Liver (tissue), 9 donors: Measurements from ENCODE around the gene UTS2R. TPM values are rescaled to one million over a fixed set of nuclear protein-coding genes. Genes with fewer than 3 reads are reported as not detected.

Experiments
- DNase-seq: peaks from one replicate; pipeline ENCODE4 v3.0.0-alpha.2; 2017; ENCODE audit warnings: low spot score
- H3K27ac ChIP-seq, 2 donors: one replicate each; pipeline ENCODE4 v1.7.0; 2013; ENCODE audit warnings: inconsistent platforms in 2 of 2, low read length in 2 of 2, control low read depth in 1 of 2, low read depth in 1 of 2, mild to moderate bottlenecking in 1 of 2
- H3K27me3 ChIP-seq, 4 donors: one replicate each; pipeline versions ENCODE4 v1.6.1 to v1.7.0; 2013; ENCODE audit warnings: low read length in 3 of 4, inconsistent platforms in 1 of 4, mild to moderate bottlenecking in 1 of 4, moderate library complexity in 1 of 4; ENCODE audit not compliant: control insufficient read depth in 4 of 4, insufficient read depth in 4 of 4
- H3K36me3 ChIP-seq, 4 donors: one replicate each; pipeline versions ENCODE4 v1.6.1 to v1.7.0; 2013; ENCODE audit warnings: low read length in 3 of 4, mild to moderate bottlenecking in 3 of 4, low read depth in 1 of 4, moderate library complexity in 1 of 4; ENCODE audit not compliant: control insufficient read depth in 4 of 4, insufficient read depth in 3 of 4
- H3K4me1 ChIP-seq, 4 donors: one replicate each; pipeline versions ENCODE4 v1.6.1 to v1.7.0; 2013; ENCODE audit warnings: low read length in 3 of 4, mild to moderate bottlenecking in 3 of 4, moderate library complexity in 1 of 4; ENCODE audit not compliant: control insufficient read depth in 4 of 4, insufficient read depth in 4 of 4
- H3K4me3 ChIP-seq, 3 donors: one replicate each; pipeline versions ENCODE4 v1.6.1 to v1.7.0; 2013; ENCODE audit warnings: low read length in 3 of 3, control low read depth in 1 of 3, low read depth in 1 of 3, mild to moderate bottlenecking in 1 of 3
- H3K9ac ChIP-seq, 2 donors: one replicate each; pipeline ENCODE4 v1.7.0; 2013; ENCODE audit warnings: low read length in 2 of 2, mild to moderate bottlenecking in 2 of 2, moderate library complexity in 2 of 2, control low read depth in 1 of 2, low read depth in 1 of 2
- H3K9me3 ChIP-seq, 4 donors: one replicate each; pipeline versions ENCODE4 v1.6.1 to v1.7.0; 2013; ENCODE audit warnings: low read length in 3 of 4; ENCODE audit not compliant: control insufficient read depth in 4 of 4
- ATF3 ChIP-seq: IDR thresholded peaks from 2 replicates; pipeline ENCODE4 v1.6.1; 2016; ENCODE audit warnings: antibody characterized with exemption
- CTCF ChIP-seq: fragments of 150-350 bp; IDR thresholded peaks from 2 replicates; pipeline ENCODE4 v1.5.1; 2017; ENCODE audit warnings: improper control_type of control experiment, low read depth, low read length; ENCODE audit not compliant: missing input control
- EGR1 ChIP-seq, 2 donors: IDR thresholded peaks; 2 replicates each; pipeline ENCODE4 v1.6.1; 2016 to 2018; ENCODE audit warnings: antibody characterized with exemption in 2 of 2, low read depth in 2 of 2
- FOXA1 ChIP-seq: IDR thresholded peaks from 2 replicates; pipeline ENCODE4 v1.6.1; 2016; ENCODE audit warnings: antibody characterized with exemption
- FOXA2 ChIP-seq: IDR thresholded peaks from 2 replicates; pipeline ENCODE4 v1.6.1; 2016; ENCODE audit warnings: antibody characterized with exemption
- GABPA ChIP-seq, 2 donors: IDR thresholded peaks in 1 of 2; conservative IDR thresholded peaks in 1 of 2; 2 replicates each; pipeline ENCODE4 v1.6.1; 2016; ENCODE audit warnings: antibody characterized with exemption in 2 of 2, mild to moderate bottlenecking in 1 of 2, moderate library complexity in 1 of 2
- HNF4A ChIP-seq, 2 donors: conservative IDR thresholded peaks; 2 replicates each; pipeline ENCODE4 v1.6.1; 2016; ENCODE audit warnings: antibody characterized with exemption in 2 of 2, mild to moderate bottlenecking in 2 of 2
- HNF4G ChIP-seq: IDR thresholded peaks from 2 replicates; pipeline ENCODE4 v1.6.1; 2016; ENCODE audit warnings: antibody characterized with exemption
- JUND ChIP-seq, 2 donors: IDR thresholded peaks; 2 replicates each; pipeline ENCODE4 v1.6.1; 2016; ENCODE audit warnings: antibody characterized with exemption in 2 of 2
- MAX ChIP-seq: IDR thresholded peaks from 2 replicates; pipeline ENCODE4 v1.6.1; 2016; ENCODE audit warnings: antibody characterized with exemption
- NR2F2 ChIP-seq: IDR thresholded peaks from 2 replicates; pipeline ENCODE4 v1.6.1; 2016; ENCODE audit warnings: antibody characterized with exemption
- RAD21 ChIP-seq, 2 donors: IDR thresholded peaks; 2 replicates each; pipeline ENCODE4 v1.6.1; 2016; ENCODE audit warnings: antibody characterized with exemption in 2 of 2, mild to moderate bottlenecking in 2 of 2
- RXRA ChIP-seq, 2 donors: IDR thresholded peaks; 2 replicates each; pipeline ENCODE4 v1.6.1; 2017 to 2018; ENCODE audit warnings: antibody characterized with exemption in 2 of 2, mild to moderate bottlenecking in 1 of 2
- SP1 ChIP-seq: IDR thresholded peaks from 2 replicates; pipeline ENCODE4 v1.6.1; 2018; ENCODE audit warnings: antibody characterized with exemption, mild to moderate bottlenecking
- TAF1 ChIP-seq: conservative IDR thresholded peaks from 2 replicates; pipeline ENCODE4 v1.6.1; 2016; ENCODE audit warnings: antibody characterized with exemption, mild to moderate bottlenecking
- WGBS: extraction: QIAGEN DNeasy Blood & Tissue Kit; methylation state at CpG from one replicate; pipeline ENCODE4 v1.1.7; 2013; 5-methylcytosine and 5-hydroxymethylcytosine counted together
- polyA plus RNA-seq, 2 donors: library from polyadenylated mRNA; stranded (reverse) in 1 of 2; unstranded in 1 of 2; fragments of 200-250 nt in 1 of 2; fragments of >200 nt in 1 of 2; fragmentation: Nextera tagmentation in 1 of 2; extraction: Ambion mirVana in 1 of 2; gene quantifications; one replicate each; pipeline versions ENCODE4 v1.2.1 to v1.2.3, GENCODE V29; 2013 to 2015
- total RNA-seq, 2 donors: library from RNA; depleted of rRNA; stranded (reverse); fragments of >200 nt; gene quantifications; one replicate each; pipeline ENCODE4 v1.2.3, GENCODE V29; 2014
- TF ChIP-seq, protein P1 (sequence below): IDR thresholded peaks from 2 replicates; pipeline ENCODE4 v1.6.1; 2016; ENCODE audit warnings: antibody characterized with exemption, mild to moderate bottlenecking
- donor health status: healthy.
- donor health status: healthy.
- donor health status: healthy.
- donor health status: healthy.
- donor health status: healthy.

The UTS2R gene
- total and polyA plus RNA-seq, 4 donors: not detected

GRCh38 chr17:82349287-82349701 lies 22.3 kb upstream of the UTS2R start:
- Histone ChIP-seq H3K27ac (no peak overlapping the region), H3K36me3 (no peaks in the 10 kb centered on the region), H3K27me3 (no peaks in the 10 kb centered on the region), H3K4me3 (no peak overlapping the region), H3K9ac (no peak overlapping the region), H3K9me3 (no peaks in the 10 kb centered on the region), H3K4me1 (peaks cover 0 to 4% (median 2%) of the 10 kb centered on the region in 4 donors)
- no peak for TF ChIP-seq TAF1
- TF ChIP-seq NR2F2: no peak
- no peak for TF ChIP-seq GABPA (IDR thresholded peaks at IDR 0.05 in 1 of 2, conservative IDR thresholded peaks at IDR 0.05 in 1 of 2)
- TF ChIP-seq SP1: no peak
- no peak for TF ChIP-seq CTCF
- WGBS: 73% methylated on average over 11 of the region's 11 CpGs
- DNase-seq: no peak

DNA sequence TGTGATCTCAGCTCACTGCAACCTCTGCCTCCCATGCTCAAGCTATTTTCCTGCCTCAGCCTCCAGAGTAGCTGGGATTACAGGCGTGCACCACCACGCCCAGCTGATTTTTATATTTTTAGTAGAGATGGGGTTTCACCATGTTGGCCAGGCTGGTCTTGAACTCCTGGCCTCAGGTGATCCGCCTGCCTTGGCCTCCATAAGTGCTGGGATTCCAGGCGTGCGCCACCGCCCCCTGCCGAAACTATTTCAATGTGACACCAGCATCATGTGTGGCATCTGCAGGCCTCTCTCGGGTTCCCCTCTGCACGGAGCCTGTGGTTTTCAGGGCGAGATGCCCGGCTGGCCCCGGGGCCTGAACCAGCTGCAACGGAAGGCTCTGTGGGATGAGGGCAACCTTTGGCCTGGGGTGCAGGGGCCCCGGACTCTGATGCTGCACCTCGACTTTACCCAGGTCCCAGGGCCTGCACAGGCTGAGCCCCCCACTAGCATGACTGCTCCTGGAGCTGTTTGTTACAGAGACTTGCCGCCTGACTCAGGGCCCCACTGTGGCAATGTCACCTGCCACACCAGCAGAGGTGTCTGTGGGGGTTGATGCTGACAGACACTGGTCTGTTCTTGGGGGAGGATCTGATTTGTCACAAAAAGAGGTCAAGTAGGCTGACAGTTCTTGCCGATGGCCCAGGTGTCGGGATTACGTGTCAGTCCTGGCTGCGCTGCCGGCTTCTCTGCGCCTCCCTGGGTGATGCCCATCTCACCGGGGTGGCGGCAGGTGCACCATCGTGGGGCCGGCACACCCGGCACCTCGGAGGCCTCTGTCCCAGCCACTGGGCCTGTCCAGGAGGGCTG lies 21.2 kb upstream of the UTS2R start:
- 86% methylated on average over 28 of the region's 28 CpGs for WGBS
- no peak for DNase-seq
- Histone ChIP-seq H3K36me3 (no peaks in the 10 kb centered on the region), H3K27ac (no peak overlapping the region), H3K9ac (no peak overlapping the region), H3K4me3 (no peak overlapping the region), H3K27me3 (no peaks in the 10 kb centered on the region), H3K9me3 (no peaks in the 10 kb centered on the region), H3K4me1 (peaks cover 0 to 5% (median 3%) of the 10 kb centered on the region in 4 donors)
- no peak for TF ChIP-seq NR2F2
- no peak for TF ChIP-seq FOXA2
- TF ChIP-seq FOXA1: no peak
- no peak for TF ChIP-seq ATF3
- TF ChIP-seq MAX: no peak
- TF ChIP-seq JUND (IDR thresholded peaks at IDR 0.05): no peak
- TF ChIP-seq HNF4A (conservative IDR thresholded peaks at IDR 0.05): no peak
- TF ChIP-seq EGR1 (IDR thresholded peaks at IDR 0.05; ENCODE audit: low read depth in 2 of 2): no peak
- no peak for TF ChIP-seq HNF4G
- no peak for TF ChIP-seq GABPA (IDR thresholded peaks at IDR 0.05 in 1 of 2, conservative IDR thresholded peaks at IDR 0.05 in 1 of 2)
- no peak for TF ChIP-seq RXRA (IDR thresholded peaks at IDR 0.05)
- no peak for TF ChIP-seq RAD21 (IDR thresholded peaks at IDR 0.05)
- TF ChIP-seq, protein P1, sequence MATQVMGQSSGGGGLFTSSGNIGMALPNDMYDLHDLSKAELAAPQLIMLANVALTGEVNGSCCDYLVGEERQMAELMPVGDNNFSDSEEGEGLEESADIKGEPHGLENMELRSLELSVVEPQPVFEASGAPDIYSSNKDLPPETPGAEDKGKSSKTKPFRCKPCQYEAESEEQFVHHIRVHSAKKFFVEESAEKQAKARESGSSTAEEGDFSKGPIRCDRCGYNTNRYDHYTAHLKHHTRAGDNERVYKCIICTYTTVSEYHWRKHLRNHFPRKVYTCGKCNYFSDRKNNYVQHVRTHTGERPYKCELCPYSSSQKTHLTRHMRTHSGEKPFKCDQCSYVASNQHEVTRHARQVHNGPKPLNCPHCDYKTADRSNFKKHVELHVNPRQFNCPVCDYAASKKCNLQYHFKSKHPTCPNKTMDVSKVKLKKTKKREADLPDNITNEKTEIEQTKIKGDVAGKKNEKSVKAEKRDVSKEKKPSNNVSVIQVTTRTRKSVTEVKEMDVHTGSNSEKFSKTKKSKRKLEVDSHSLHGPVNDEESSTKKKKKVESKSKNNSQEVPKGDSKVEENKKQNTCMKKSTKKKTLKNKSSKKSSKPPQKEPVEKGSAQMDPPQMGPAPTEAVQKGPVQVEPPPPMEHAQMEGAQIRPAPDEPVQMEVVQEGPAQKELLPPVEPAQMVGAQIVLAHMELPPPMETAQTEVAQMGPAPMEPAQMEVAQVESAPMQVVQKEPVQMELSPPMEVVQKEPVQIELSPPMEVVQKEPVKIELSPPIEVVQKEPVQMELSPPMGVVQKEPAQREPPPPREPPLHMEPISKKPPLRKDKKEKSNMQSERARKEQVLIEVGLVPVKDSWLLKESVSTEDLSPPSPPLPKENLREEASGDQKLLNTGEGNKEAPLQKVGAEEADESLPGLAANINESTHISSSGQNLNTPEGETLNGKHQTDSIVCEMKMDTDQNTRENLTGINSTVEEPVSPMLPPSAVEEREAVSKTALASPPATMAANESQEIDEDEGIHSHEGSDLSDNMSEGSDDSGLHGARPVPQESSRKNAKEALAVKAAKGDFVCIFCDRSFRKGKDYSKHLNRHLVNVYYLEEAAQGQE: no peak
